Neural progenitor cell (in vitro differentiated cells): ENCODE results near the gene ADAMTS12.

Experiments
- EZH2phosphoT487 ChIP-seq: fragments of 200-600 bp; sonication (generic); IDR thresholded peaks from 2 replicates; pipeline ENCODE4 v1.6.1; 2017; ENCODE audit warnings: antibody characterized with exemption
- TF ChIP-seq, protein P1 (sequence below): fragments of 200-600 bp; sonication (generic); IDR thresholded peaks from 2 replicates; pipeline ENCODE4 v1.5.1; 2017; ENCODE audit warnings: antibody characterized with exemption, mild to moderate bottlenecking

DNA sequence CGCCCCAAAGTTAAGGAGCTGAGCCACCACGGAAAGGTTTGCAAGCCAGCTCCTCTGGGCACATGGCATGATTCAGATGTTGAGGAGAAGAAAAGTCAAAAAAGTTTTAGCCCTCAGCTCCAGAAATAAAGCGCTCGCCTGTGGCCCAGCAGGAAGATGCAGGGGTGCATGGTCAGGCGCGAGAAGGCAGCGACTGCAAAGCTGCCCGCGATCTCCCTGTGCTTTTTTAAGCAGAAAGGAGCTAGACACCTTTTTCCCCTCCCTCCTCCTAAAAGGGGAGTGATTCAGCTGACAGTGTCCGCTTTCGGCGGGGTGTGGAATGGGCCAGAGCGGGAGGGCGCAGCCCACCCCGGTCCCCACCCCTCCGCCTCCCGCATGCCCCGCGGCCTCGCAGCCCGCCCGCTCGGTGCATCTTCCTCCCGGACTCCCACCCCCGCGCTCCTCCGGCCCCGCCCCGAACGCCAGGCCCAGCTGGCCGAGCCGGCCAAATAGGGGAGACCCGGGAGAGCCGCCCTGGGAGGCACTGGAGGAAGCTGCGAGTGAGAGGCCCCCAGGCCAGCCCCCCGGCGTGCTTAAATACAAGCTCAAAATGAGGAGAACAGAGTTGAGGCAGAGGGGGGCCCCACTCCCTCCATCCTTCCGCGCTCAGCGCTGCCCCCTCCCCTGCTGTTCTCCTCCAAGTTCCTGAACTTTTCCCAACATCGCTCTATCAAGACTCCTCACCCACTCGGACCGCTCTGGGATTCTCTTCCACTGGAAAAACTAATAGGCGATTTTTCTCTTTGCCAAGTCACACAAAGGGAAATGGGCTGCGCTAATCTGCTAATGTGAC, at the start of gene ADAMTS12:
- TF ChIP-seq, protein P1, sequence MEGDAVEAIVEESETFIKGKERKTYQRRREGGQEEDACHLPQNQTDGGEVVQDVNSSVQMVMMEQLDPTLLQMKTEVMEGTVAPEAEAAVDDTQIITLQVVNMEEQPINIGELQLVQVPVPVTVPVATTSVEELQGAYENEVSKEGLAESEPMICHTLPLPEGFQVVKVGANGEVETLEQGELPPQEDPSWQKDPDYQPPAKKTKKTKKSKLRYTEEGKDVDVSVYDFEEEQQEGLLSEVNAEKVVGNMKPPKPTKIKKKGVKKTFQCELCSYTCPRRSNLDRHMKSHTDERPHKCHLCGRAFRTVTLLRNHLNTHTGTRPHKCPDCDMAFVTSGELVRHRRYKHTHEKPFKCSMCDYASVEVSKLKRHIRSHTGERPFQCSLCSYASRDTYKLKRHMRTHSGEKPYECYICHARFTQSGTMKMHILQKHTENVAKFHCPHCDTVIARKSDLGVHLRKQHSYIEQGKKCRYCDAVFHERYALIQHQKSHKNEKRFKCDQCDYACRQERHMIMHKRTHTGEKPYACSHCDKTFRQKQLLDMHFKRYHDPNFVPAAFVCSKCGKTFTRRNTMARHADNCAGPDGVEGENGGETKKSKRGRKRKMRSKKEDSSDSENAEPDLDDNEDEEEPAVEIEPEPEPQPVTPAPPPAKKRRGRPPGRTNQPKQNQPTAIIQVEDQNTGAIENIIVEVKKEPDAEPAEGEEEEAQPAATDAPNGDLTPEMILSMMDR: no peak
- no peak for TF ChIP-seq EZH2phosphoT487
